ENCODE results near the gene CXorf49B.

CXorf49B gene

DNA sequence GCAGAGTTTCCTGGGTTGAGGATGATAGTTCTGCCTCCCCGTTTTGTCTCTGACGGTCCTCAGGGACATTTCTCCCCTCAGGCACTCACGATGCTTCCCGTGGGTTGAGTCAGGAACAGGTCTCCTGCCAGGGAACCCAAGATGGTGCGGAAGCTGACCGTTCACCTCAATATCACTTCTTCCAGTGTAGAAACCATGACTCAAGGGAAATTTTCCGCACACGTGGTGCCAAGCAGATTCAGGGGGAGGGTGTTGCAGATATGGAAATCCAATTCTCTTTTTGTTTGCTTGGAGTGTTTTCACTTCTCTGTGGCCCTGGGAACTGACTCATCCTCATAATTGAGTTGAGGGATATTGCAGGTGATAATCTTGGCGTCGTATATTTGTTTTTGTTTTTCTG is 46.7 kb downstream of the CXorf49B start:
- TF ChIP-seq ARNTL (CRISPR knock-in tag; IDR thresholded peaks at IDR 0.05; ENCODE audit: borderline replicate concordance, low read depth) (no peak), CSDC2 (CRISPR knock-in tag; IDR thresholded peaks at IDR 0.05) (no peak), ZNF565 (CRISPR knock-in tag; conservative IDR thresholded peaks at IDR 0.05; ENCODE audit: low read depth) (no peak), PPARA (CRISPR knock-in tag; IDR thresholded peaks at IDR 0.05; ENCODE audit: borderline replicate concordance) (no peak), ZFP3 (CRISPR knock-in tag; IDR thresholded peaks at IDR 0.05) (no peak), OSR1 (CRISPR knock-in tag; IDR thresholded peaks at IDR 0.05) (no peak), ZFP30 (CRISPR knock-in tag; IDR thresholded peaks at IDR 0.05) (no peak)
- TF ChIP-seq, protein P1, sequence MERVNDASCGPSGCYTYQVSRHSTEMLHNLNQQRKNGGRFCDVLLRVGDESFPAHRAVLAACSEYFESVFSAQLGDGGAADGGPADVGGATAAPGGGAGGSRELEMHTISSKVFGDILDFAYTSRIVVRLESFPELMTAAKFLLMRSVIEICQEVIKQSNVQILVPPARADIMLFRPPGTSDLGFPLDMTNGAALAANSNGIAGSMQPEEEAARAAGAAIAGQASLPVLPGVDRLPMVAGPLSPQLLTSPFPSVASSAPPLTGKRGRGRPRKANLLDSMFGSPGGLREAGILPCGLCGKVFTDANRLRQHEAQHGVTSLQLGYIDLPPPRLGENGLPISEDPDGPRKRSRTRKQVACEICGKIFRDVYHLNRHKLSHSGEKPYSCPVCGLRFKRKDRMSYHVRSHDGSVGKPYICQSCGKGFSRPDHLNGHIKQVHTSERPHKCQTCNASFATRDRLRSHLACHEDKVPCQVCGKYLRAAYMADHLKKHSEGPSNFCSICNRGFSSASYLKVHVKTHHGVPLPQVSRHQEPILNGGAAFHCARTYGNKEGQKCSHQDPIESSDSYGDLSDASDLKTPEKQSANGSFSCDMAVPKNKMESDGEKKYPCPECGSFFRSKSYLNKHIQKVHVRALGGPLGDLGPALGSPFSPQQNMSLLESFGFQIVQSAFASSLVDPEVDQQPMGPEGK (CRISPR knock-in tag; IDR thresholded peaks at IDR 0.05; ENCODE audit: borderline replicate concordance), result no peak
- TF ChIP-seq, protein P2, sequence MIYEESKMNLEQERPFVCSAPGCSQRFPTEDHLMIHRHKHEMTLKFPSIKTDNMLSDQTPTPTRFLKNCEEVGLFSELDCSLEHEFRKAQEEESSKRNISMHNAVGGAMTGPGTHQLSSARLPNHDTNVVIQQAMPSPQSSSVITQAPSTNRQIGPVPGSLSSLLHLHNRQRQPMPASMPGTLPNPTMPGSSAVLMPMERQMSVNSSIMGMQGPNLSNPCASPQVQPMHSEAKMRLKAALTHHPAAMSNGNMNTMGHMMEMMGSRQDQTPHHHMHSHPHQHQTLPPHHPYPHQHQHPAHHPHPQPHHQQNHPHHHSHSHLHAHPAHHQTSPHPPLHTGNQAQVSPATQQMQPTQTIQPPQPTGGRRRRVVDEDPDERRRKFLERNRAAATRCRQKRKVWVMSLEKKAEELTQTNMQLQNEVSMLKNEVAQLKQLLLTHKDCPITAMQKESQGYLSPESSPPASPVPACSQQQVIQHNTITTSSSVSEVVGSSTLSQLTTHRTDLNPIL (CRISPR knock-in tag; IDR thresholded peaks at IDR 0.05; ENCODE audit: low read depth), result no peak
- TF ChIP-seq, protein P3, sequence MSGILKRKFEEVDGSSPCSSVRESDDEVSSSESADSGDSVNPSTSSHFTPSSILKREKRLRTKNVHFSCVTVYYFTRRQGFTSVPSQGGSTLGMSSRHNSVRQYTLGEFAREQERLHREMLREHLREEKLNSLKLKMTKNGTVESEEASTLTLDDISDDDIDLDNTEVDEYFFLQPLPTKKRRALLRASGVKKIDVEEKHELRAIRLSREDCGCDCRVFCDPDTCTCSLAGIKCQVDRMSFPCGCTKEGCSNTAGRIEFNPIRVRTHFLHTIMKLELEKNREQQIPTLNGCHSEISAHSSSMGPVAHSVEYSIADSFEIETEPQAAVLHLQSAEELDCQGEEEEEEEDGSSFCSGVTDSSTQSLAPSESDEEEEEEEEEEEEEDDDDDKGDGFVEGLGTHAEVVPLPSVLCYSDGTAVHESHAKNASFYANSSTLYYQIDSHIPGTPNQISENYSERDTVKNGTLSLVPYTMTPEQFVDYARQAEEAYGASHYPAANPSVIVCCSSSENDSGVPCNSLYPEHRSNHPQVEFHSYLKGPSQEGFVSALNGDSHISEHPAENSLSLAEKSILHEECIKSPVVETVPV (CRISPR knock-in tag; IDR thresholded peaks at IDR 0.05), result no peak
- ATAC-seq, result no peak

DNA sequence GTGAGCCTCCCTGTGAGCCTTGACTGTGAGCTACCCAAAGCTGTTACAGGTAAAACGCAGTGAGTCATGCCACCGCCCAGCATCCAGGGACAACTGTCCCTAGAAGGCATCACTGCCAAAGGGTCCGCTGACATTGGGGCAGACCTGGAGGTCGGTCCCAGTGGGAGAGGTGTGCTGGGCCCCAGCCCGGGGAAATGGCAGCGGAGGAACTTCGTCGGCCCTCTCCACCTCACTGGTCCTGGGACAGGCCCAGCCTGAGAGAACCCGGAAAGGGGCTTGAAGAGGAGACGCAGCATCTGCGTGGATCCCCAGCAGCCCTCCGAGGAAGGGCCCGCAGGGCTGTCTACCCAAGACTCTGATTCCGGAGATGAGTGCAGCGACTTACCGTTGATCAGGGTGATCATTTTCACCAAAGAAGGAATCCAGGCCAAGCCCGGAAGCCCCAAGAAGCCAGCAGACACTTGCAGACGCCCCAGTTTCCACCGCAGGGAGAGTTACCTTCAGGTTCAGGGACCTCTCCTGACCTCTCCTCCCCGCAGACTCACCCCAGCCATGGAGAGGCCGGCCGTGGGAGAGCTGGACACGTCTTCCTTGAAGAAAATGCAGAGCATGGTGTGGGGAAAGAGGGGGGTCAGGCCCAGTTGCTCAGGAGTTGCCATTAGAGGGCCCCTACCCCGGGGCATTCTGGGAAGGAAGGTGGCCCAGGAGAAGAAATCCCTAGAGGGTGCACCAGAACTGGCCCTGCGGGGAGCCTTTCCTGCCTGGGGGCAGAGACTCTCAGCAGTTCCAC is 51.2 kb downstream of the CXorf49B start:
- ATAC-seq, result no peak
- TF ChIP-seq PPARA (CRISPR knock-in tag; IDR thresholded peaks at IDR 0.05; ENCODE audit: borderline replicate concordance), result no peak
- TF ChIP-seq ISL1 (CRISPR knock-in tag; IDR thresholded peaks at IDR 0.05), result no peak
- TF ChIP-seq, protein P4, sequence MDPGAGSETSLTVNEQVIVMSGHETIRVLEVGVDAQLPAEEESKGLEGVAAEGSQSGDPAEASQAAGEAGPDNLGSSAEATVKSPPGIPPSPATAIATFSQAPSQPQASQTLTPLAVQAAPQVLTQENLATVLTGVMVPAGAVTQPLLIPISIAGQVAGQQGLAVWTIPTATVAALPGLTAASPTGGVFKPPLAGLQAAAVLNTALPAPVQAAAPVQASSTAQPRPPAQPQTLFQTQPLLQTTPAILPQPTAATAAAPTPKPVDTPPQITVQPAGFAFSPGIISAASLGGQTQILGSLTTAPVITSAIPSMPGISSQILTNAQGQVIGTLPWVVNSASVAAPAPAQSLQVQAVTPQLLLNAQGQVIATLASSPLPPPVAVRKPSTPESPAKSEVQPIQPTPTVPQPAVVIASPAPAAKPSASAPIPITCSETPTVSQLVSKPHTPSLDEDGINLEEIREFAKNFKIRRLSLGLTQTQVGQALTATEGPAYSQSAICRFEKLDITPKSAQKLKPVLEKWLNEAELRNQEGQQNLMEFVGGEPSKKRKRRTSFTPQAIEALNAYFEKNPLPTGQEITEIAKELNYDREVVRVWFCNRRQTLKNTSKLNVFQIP (CRISPR knock-in tag; IDR thresholded peaks at IDR 0.05; ENCODE audit: borderline replicate concordance, low read depth), result no peak
- TF ChIP-seq ZFP30 (CRISPR knock-in tag; IDR thresholded peaks at IDR 0.05), result no peak
- no peak for TF ChIP-seq OSR1 (CRISPR knock-in tag; IDR thresholded peaks at IDR 0.05)
- TF ChIP-seq SNAI2 (CRISPR knock-in tag; IDR thresholded peaks at IDR 0.05), result no peak
- no peak for TF ChIP-seq BACH2 (CRISPR knock-in tag; IDR thresholded peaks at IDR 0.05; ENCODE audit: borderline replicate concordance)
- no peak for TF ChIP-seq ZNF8 (CRISPR knock-in tag; IDR thresholded peaks at IDR 0.05)
- no peak for TF ChIP-seq ZC3H10 (CRISPR knock-in tag; IDR thresholded peaks at IDR 0.05)
- TF ChIP-seq, protein P2 (CRISPR knock-in tag; IDR thresholded peaks at IDR 0.05; ENCODE audit: low read depth), result no peak
- no peak for TF ChIP-seq ESRRG (CRISPR knock-in tag; IDR thresholded peaks at IDR 0.05)
- no peak for TF ChIP-seq ZNF565 (CRISPR knock-in tag; conservative IDR thresholded peaks at IDR 0.05; ENCODE audit: low read depth)
- TF ChIP-seq ZNF70 (CRISPR knock-in tag; IDR thresholded peaks at IDR 0.05), result no peak
- no peak for TF ChIP-seq TCF4 (CRISPR knock-in tag; IDR thresholded peaks at IDR 0.05; ENCODE audit: borderline replicate concordance)
- TF ChIP-seq ZFP3 (CRISPR knock-in tag; IDR thresholded peaks at IDR 0.05), result no peak

DNA sequence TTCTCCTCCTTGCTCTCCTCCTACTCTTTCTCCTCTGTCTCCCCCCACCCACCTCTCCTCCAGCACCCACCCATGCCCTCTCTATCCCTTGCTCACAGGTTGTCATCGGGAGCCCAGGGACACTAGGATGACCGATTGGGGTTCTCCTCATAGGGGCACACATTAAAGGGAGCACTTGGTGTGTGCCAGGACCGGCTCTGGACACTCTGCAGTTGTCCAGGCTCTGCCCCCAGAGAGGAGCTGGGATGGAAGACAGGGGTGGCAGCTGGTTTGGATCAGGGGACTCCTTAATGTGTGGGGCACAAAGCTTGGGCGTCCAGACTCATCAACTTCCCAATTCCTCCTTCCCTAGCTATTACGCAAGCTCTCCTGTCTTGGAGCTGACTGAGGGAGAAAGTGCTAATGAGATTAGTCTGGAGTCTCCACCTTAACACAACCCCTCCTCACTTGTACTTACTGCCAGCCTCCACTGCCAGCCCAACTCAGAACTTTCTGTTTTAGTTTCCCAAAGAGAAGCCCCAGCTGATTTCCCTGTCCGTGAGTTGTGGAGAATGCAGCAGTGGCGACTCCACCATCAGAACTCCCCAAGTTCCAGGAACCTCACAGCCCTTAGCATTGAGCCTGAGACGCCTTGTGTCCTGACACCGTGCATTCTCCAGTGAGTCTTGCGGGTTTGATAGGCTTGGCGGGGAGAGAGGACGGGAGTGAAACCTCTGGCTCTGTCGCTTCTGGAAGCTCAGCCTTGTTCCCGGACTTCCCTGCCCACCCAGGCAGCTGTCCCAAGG is 52.2 kb downstream of the CXorf49B start:
- no peak for ATAC-seq
- no peak for TF ChIP-seq ARNTL (CRISPR knock-in tag; IDR thresholded peaks at IDR 0.05; ENCODE audit: borderline replicate concordance, low read depth)
- no peak for TF ChIP-seq BACH2 (CRISPR knock-in tag; IDR thresholded peaks at IDR 0.05; ENCODE audit: borderline replicate concordance)
- TF ChIP-seq GLIS3 (CRISPR knock-in tag; IDR thresholded peaks at IDR 0.05), result no peak
- no peak for TF ChIP-seq TCF4 (CRISPR knock-in tag; IDR thresholded peaks at IDR 0.05; ENCODE audit: borderline replicate concordance)
- TF ChIP-seq OSR1 (CRISPR knock-in tag; IDR thresholded peaks at IDR 0.05), result no peak
- no peak for TF ChIP-seq TOX (CRISPR knock-in tag; IDR thresholded peaks at IDR 0.05; ENCODE audit: borderline replicate concordance)
- TF ChIP-seq ZNF70 (CRISPR knock-in tag; IDR thresholded peaks at IDR 0.05), result no peak
- no peak for TF ChIP-seq SNAI2 (CRISPR knock-in tag; IDR thresholded peaks at IDR 0.05)
- no peak for TF ChIP-seq ZNF8 (CRISPR knock-in tag; IDR thresholded peaks at IDR 0.05)
- no peak for TF ChIP-seq ZFP30 (CRISPR knock-in tag; IDR thresholded peaks at IDR 0.05)
- TF ChIP-seq, protein P2 (CRISPR knock-in tag; IDR thresholded peaks at IDR 0.05; ENCODE audit: low read depth), result no peak
- TF ChIP-seq ZFP3 (CRISPR knock-in tag; IDR thresholded peaks at IDR 0.05), result no peak
- no peak for TF ChIP-seq ISL1 (CRISPR knock-in tag; IDR thresholded peaks at IDR 0.05)
- TF ChIP-seq, protein P5, sequence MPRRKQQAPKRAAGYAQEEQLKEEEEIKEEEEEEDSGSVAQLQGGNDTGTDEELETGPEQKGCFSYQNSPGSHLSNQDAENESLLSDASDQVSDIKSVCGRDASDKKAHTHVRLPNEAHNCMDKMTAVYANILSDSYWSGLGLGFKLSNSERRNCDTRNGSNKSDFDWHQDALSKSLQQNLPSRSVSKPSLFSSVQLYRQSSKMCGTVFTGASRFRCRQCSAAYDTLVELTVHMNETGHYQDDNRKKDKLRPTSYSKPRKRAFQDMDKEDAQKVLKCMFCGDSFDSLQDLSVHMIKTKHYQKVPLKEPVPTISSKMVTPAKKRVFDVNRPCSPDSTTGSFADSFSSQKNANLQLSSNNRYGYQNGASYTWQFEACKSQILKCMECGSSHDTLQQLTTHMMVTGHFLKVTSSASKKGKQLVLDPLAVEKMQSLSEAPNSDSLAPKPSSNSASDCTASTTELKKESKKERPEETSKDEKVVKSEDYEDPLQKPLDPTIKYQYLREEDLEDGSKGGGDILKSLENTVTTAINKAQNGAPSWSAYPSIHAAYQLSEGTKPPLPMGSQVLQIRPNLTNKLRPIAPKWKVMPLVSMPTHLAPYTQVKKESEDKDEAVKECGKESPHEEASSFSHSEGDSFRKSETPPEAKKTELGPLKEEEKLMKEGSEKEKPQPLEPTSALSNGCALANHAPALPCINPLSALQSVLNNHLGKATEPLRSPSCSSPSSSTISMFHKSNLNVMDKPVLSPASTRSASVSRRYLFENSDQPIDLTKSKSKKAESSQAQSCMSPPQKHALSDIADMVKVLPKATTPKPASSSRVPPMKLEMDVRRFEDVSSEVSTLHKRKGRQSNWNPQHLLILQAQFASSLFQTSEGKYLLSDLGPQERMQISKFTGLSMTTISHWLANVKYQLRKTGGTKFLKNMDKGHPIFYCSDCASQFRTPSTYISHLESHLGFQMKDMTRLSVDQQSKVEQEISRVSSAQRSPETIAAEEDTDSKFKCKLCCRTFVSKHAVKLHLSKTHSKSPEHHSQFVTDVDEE (CRISPR knock-in tag; IDR thresholded peaks at IDR 0.05), result no peak
